GM23248 (cell line): ENCODE results near the gene RALGPS1.

Experiments
- EZH2 ChIP-seq: fragments of 200-600 bp; sonication (generic); IDR thresholded peaks from 2 replicates; pipeline ENCODE4 v1.6.1; 2018; ENCODE audit warnings: antibody characterized with exemption, mild to moderate bottlenecking; ENCODE audit not compliant: insufficient read depth, poor library complexity, severe bottlenecking
- EZH2phosphoT487 ChIP-seq: fragments of 200-600 bp; sonication (generic); IDR thresholded peaks from 2 replicates; pipeline ENCODE4 v1.6.1; 2018; ENCODE audit warnings: antibody characterized with exemption, moderate library complexity, mild to moderate bottlenecking, low read depth; ENCODE audit not compliant: insufficient read depth

- no peak for TF ChIP-seq EZH2phosphoT487
- no peak for TF ChIP-seq EZH2
These were observed 38.6 kb upstream of the RALGPS1 start for GRCh38 chr9:126875756-126876510.
